Mesothelial cell of epicardium (in vitro differentiated cells): ENCODE measurements around the gene GLP2R. TPM values are rescaled to one million over a fixed set of nuclear protein-coding genes. Genes with fewer than 3 reads are reported as not detected.

ENCODE experiments used
- DNase-seq, 2 experiments: peaks; one replicate each; pipeline ENCODE4 v3.0.0; 2021; ENCODE audit warnings: low spot score in 2 of 2; ENCODE audit not compliant: unreplicated experiment in 2 of 2
- H3K27ac Mint-ChIP-seq: 2 replicates; pipeline ENCODE4 v1.8.0; 2021; ENCODE audit warnings: mixed read lengths
- H3K27me3 Mint-ChIP-seq: 2 replicates; pipeline ENCODE4 v1.8.0; 2021; ENCODE audit warnings: low read depth, mixed read lengths
- H3K36me3 Mint-ChIP-seq: 2 replicates; pipeline ENCODE4 v1.8.0; 2021; ENCODE audit warnings: mixed read lengths
- H3K4me1 Mint-ChIP-seq: 2 replicates; pipeline ENCODE4 v1.8.0; 2021; ENCODE audit warnings: mixed read lengths
- H3K4me3 Mint-ChIP-seq: 2 replicates; pipeline ENCODE4 v1.8.0; 2021; ENCODE audit warnings: mild to moderate bottlenecking, moderate library complexity, mixed read lengths
- H3K9me3 Mint-ChIP-seq: 2 replicates; pipeline ENCODE4 v1.8.0; 2021; ENCODE audit warnings: mixed read lengths
- CTCF ChIP-seq: fragments of 200-600 bp; sonication (generic); IDR thresholded peaks from one replicate; pipeline ENCODE4 v1.5.0; 2021; ENCODE audit warnings: antibody characterized with exemption; ENCODE audit not compliant: unreplicated experiment
- total RNA-seq: library from RNA; stranded (reverse); gene quantifications from 3 replicates; pipeline ENCODE4 v1.2.1, GENCODE V29; 2021

GLP2R gene
- total RNA-seq, 1 donor from 2014 or later = 1.5 TPM

- Mint-ChIP-seq H3K4me1 (no peaks in the 10 kb centered on the region), H3K4me3 (no peak overlapping the region), H3K36me3 (peaks cover 30% of the 10 kb centered on the region), H3K9me3 (no peaks in the 10 kb centered on the region), H3K27me3 (no peaks in the 10 kb centered on the region), H3K27ac (no peak overlapping the region)
- TF ChIP-seq CTCF = no peak
- no peak for DNase-seq
Measured at GRCh38 chr17:9938764-9939163, 113.0 kb downstream of the GLP2R start.

GRCh38 chr17:9940841-9941240, 115.1 kb downstream of the GLP2R start:
- no peak for DNase-seq
- Mint-ChIP-seq H3K4me3 (no peak overlapping the region), H3K4me1 (peaks cover 2% of the 10 kb centered on the region), H3K27ac (no peak overlapping the region), H3K36me3 (peaks cover 29% of the 10 kb centered on the region), H3K27me3 (no peaks in the 10 kb centered on the region), H3K9me3 (no peaks in the 10 kb centered on the region)
- TF ChIP-seq CTCF = no peak

- peaks cover 2% of the 10 kb centered on the region for H3K4me1 Mint-ChIP-seq
- peaks cover 29% of the 10 kb centered on the region for H3K36me3 Mint-ChIP-seq
- no peaks in the 10 kb centered on the region for H3K27me3 Mint-ChIP-seq
- H3K4me3 Mint-ChIP-seq = no peak overlapping the region
- no peak overlapping the region for H3K27ac Mint-ChIP-seq
- TF ChIP-seq CTCF = no peak
- DNase-seq = no peak
- H3K9me3 Mint-ChIP-seq = no peaks in the 10 kb centered on the region
Measured at GRCh38 chr17:9941305-9941704, 115.6 kb downstream of the GLP2R start.

Other genes with a start within 250 kb of the GLP2R start
- gene CFAP52, start 249.3 kb upstream of the GLP2R start, total RNA-seq = not detected in 3 replicates
- 8.9 to 10.2 TPM (median 9.7 TPM) in 3 replicates for gene USP43, start 180.4 kb upstream of the GLP2R start, total RNA-seq
- gene DHRS7C, start 34.3 kb upstream of the GLP2R start, total RNA-seq = not detected in 3 replicates
- not detected in 3 replicates for gene GSG1L2, start 3.8 kb upstream of the GLP2R start, total RNA-seq
- gene RCVRN, start 79.3 kb downstream of the GLP2R start, total RNA-seq = 1.2 to 1.8 TPM (median 1.3 TPM) in 3 replicates